ENCODE measurements around the gene CACTIN.

DNA sequence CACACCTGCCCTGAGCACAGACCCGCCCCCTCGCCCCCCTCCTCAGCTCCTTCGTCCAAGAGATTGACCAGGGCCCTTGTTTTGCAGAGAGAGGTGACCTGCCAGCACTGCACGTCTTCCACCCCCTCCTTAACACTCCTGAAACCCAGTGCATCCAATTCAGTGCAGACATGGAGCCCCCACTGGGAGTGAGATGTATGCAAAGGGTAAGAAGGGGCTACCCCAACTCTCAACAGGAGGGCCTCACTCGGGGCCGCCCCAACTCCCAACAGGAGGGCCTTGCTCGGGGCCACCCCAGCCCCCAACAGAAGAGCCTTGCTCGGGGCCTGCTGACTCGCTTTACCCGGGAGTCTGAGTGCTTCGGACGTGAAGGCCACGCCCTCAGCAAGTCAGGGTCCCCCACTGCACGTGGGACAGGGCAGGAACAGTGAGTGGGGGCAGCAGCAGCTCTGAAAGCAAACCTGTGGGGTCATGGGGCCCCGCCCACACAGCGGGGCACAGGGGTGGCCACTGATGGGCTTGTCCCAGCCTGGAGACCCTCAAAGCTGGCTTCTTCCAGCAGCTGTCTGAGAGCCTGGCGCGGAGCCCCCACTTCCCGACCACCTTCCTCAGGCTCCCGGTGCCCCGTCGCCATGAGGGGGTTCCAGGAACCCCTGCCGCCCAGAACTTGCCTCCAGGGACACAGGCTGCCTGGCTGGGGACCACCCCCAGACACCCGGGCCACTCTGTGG, 5.6 kb downstream of the CACTIN start:
- TF ChIP-seq EZH2 (IDR thresholded peaks at IDR 0.05; ENCODE audit: insufficient read depth, poor library complexity, severe bottlenecking) (no peak), EZH2phosphoT487 (IDR thresholded peaks at IDR 0.05; ENCODE audit: insufficient read depth, low read depth) (no peak)

Data from GM23248 (cell line).